Karpas-422 (cell line): ENCODE data around the gene AGBL5. TPM values are rescaled to one million over a fixed set of nuclear protein-coding genes. Genes with fewer than 3 reads are reported as not detected.

Experiments used
- DNase-seq: peaks from one replicate; pipeline ENCODE4 v3.0.0-alpha.2; 2015
- H2AFZ ChIP-seq: fragments of 200-600 bp; sonication (generic); 2 replicates; pipeline ENCODE4 v1.6.1; 2014; ENCODE audit warnings: antibody characterized with exemption, low read length, mixed read lengths
- H3K27ac ChIP-seq: fragments of 200-600 bp; sonication (generic); 2 replicates; pipeline ENCODE4 v1.5.1; 2014; ENCODE audit warnings: mild to moderate bottlenecking, low read length, moderate library complexity
- H3K27me3 ChIP-seq: fragments of 200-600 bp; sonication (generic); 2 replicates; pipeline ENCODE4 v1.6.1; 2014; ENCODE audit warnings: low read length, mixed read lengths
- H3K36me3 ChIP-seq: fragments of 200-600 bp; sonication (generic); 2 replicates; pipeline ENCODE4 v1.6.1; 2014; ENCODE audit warnings: low read length, mixed read lengths; ENCODE audit not compliant: insufficient read depth
- H3K4me1 ChIP-seq: fragments of 200-600 bp; sonication (generic); 2 replicates; pipeline ENCODE4 v1.6.1; 2014; ENCODE audit warnings: mild to moderate bottlenecking, low read length, mixed read lengths
- H3K4me2 ChIP-seq: fragments of 200-600 bp; sonication (generic); 2 replicates; pipeline ENCODE4 v1.6.1; 2014; ENCODE audit warnings: low read length, low read depth, mild to moderate bottlenecking; ENCODE audit not compliant: poor library complexity, severe bottlenecking
- H3K4me3 ChIP-seq: fragments of 200-600 bp; sonication (generic); 2 replicates; pipeline ENCODE4 v1.5.1; 2014; ENCODE audit warnings: mild to moderate bottlenecking, antibody characterized with exemption, low read length, mixed read lengths
- H3K79me2 ChIP-seq: fragments of 200-600 bp; sonication (generic); 2 replicates; pipeline ENCODE4 v1.6.1; 2014; ENCODE audit warnings: mild to moderate bottlenecking, low read length, mixed read lengths
- H3K9ac ChIP-seq: fragments of 200-600 bp; sonication (generic); 2 replicates; pipeline ENCODE4 v1.6.0; 2014; ENCODE audit warnings: low read length
- H3K9me2 ChIP-seq: fragments of 200-600 bp; sonication (generic), shearing (Covaris generic); replicated peaks from 2 replicates; pipeline ENCODE4 v1.6.0; 2014; ENCODE audit warnings: mild to moderate bottlenecking, low read length, moderate library complexity; ENCODE audit not compliant: insufficient read depth
- H3K9me3 ChIP-seq: fragments of 300-700, 200-600 bp; sonication (generic); 2 replicates; pipeline ENCODE4 v1.6.1; 2014; ENCODE audit warnings: low read length, mixed read lengths
- H4K20me1 ChIP-seq: fragments of 200-600 bp; sonication (generic); 2 replicates; pipeline ENCODE4 v1.6.1; 2014; ENCODE audit warnings: mild to moderate bottlenecking, antibody characterized with exemption, low read length, low read depth; ENCODE audit not compliant: insufficient read depth
- total RNA-seq: library from RNA; depleted of rRNA; stranded (reverse); fragments of >200 nt; shearing (Covaris generic); gene quantifications from 2 replicates; pipeline ENCODE4 v1.2.3, GENCODE V29; 2014; ENCODE audit warnings: low replicate concordance

AGBL5 gene
- total RNA-seq, 1 experiment from 2014 or later, result 35.7 TPM

DNA sequence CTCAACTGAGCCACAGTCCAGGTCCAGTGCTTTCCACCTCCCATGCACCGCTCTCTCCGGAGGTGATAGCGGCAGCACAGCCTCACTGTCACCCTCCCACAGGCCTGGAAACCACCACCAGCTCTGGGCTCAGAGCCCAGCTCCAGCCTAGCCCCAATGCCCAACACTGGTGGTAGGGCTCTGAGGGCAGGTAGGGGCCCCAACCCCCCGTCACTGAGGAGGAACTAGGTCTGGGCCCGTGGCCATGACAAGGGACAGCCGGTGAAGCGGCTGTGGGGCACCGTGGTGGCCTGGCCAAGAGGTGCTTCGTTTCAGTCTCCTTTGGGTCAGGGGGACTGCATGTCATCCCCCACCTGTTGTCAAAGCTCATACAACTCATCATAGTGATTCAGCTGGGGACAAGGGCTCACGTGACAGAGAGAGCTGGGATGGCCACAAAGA lies 24.2 kb upstream of the AGBL5 start:
- Histone ChIP-seq H3K9me3 (no peaks in the 10 kb centered on the region), H3K79me2 (no peaks in the 10 kb centered on the region; the same call in 1 of the 2 replicates), H3K4me3 (no peak overlapping the region), H3K4me2 (no peak overlapping the region), H3K9ac (no peak overlapping the region), H3K27ac (no peak overlapping the region), H2AFZ (no peak overlapping the region), H3K36me3 (no peaks in the 10 kb centered on the region), H4K20me1 (no peaks in the 10 kb centered on the region), H3K27me3 (no peaks in the 10 kb centered on the region), H3K9me2 (no peaks in the 10 kb centered on the region), H3K4me1 (peaks cover 8% of the 10 kb centered on the region)
- no peak for DNase-seq

DNA sequence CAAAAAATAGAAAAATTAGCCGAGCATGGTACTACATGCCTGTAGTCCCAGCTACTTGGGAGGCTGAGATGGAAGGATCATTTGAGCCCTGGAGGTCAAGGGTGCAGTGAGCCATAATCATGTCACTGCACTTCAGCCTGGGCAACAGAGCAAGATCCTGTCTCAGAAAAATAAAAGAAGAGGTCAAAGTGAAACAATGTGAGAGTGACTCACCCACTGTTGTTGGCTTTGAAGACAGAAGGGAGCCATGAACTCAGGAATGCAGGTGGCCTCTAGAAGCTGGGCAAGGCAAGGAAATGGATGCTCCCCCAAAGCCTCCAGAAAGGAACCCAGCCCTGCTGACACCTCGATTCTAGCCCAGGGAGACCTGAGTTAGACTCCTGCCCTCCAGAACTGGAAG lies 22.4 kb upstream of the AGBL5 start:
- Histone ChIP-seq H3K9ac (no peak overlapping the region), H3K4me1 (peaks cover 14% of the 10 kb centered on the region), H3K4me3 (no peak overlapping the region), H3K27me3 (no peaks in the 10 kb centered on the region), H3K27ac (no peak overlapping the region), H3K9me2 (no peaks in the 10 kb centered on the region), H3K9me3 (no peaks in the 10 kb centered on the region), H2AFZ (no peak overlapping the region), H4K20me1 (no peaks in the 10 kb centered on the region), H3K36me3 (no peaks in the 10 kb centered on the region), H3K4me2 (no peak overlapping the region), H3K79me2 (peaks cover 15% of the 10 kb centered on the region)
- no peak for DNase-seq

DNA sequence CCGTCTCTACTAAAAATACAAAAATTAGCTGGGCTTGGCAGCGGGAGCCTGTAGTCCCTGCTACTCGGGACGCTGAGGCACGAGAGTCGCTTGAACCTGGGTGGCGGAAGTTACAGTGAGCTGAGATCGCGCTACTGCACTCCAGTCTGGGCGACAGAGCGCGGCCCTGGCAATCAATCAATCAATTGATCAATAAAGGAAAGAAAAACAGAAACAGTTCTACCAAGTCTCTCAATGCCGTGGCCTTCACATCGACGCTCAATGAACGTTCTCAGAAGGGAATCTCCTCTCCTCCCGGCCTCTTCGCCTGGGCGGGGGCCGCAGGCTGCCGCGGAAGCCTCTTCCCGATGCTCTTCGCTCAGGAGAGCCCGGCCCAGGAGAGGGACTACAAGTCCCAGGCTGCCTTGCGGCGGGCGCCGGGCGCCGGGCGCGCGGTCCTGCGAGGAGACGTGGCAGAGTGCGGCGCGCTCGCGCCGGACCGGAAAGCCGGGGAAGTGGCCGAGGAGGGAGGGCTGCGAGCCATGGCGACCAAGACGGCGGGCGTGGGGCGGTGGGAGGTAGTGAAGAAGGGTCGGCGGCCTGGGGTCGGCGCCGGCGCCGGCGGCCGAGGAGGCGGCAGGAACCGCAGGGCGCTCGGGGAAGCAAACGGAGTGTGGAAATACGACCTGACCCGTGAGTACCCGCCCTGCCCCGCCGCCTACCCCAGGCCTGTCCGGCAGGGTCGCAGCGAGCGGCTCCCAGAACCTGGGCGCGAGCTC lies 18.8 kb upstream of the AGBL5 start, which contains the start of gene TMEM214:
Gene TMEM214, plus strand, starts transcription at position 471 of the 758 bp plus-strand sequence. Its CDS starts 51 bp downstream, at position 522.
- Histone ChIP-seq H3K4me2 (peak within 1 kb of the TSS; percentile 94), H2AFZ (peak within 1 kb of the TSS; percentile 96), H3K9me3 (no peaks in the 10 kb centered on the region), H3K79me2 (peaks cover 27% of the 10 kb centered on the region), H3K4me1 (peaks cover 17% of the 10 kb centered on the region), H4K20me1 (no peaks in the 10 kb centered on the region), H3K36me3 (peaks cover 17% of the 10 kb centered on the region; the same call in 1 of the 2 replicates), H3K27me3 (no peaks in the 10 kb centered on the region), H3K4me3 (peak within 1 kb of the TSS; percentile 85), H3K27ac (no peak within 1 kb of the TSS), H3K9me2 (no peaks in the 10 kb centered on the region), H3K9ac (peak within 1 kb of the TSS; percentile 92)
- peak; percentile 92 for DNase-seq

DNA sequence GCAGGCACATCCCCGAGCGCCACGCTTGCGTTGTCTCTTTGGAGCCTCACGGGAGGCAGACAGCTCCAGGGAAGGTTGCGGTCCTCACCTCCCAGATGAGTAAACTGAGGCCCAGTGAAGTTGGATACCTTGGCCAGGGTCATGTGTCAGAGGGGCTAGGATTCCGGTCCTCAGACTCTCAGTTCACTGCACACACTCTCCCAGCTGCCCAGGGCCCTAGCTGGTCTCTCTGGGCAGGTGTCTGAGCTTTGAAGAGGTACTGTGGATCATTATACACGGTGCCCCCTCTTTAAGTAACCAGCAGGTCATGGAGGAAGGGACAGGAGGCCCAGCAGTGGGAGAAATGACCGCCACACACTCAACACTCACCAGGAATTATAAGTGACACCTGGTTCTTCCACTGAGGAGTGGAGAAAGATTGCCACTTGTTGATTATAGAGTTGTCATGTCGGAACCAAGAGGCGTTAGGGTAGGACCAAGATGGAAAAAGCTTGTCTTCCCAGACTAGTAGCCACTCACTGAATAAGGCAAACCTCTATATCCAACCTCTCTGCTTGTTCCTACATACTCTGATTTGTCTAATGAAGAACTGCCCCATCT lies 18.1 kb upstream of the AGBL5 start:
- H3K79me2 ChIP-seq, result peaks cover 27% of the 10 kb centered on the region
- DNase-seq, result no peak
- H3K36me3 ChIP-seq, result peaks cover 24% of the 10 kb centered on the region; the same call in 1 of the 2 replicates
- no peaks in the 10 kb centered on the region for H3K9me2 ChIP-seq
- H3K4me1 ChIP-seq, result peaks cover 17% of the 10 kb centered on the region
- peak overlapping the region; percentile 85 for H3K4me3 ChIP-seq
- no peak overlapping the region for H3K27ac ChIP-seq
- H4K20me1 ChIP-seq, result no peaks in the 10 kb centered on the region
- peak overlapping the region; percentile 94 for H3K4me2 ChIP-seq
- no peaks in the 10 kb centered on the region for H3K9me3 ChIP-seq
- no peaks in the 10 kb centered on the region for H3K27me3 ChIP-seq
- H3K9ac ChIP-seq, result peak overlapping the region; percentile 92
- H2AFZ ChIP-seq, result 0 out of 2 replicates have a peak overlapping the region, but pooled peaks have one; percentile 96

DNA sequence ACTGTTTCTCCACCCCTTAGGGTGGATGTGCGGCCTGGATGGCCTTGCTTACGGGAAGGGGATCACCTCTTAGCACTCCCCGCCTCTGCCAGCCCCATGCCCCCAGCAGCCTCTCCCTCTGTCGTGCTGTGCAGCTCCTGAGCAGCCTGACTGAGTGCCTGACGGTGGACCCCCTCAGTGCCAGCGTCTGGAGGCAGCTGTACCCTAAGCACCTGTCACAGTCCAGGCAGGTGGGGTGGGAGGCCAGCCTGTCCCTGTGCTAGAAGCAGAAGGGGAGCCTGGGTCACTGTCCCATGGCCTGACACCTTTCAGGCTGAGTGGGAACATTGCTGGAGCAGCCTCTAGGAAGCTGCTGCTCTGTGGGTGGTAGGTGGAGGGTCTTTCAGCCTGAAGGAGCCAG lies 13.5 kb upstream of the AGBL5 start:
- Histone ChIP-seq H3K9ac (no peak overlapping the region), H3K4me1 (peaks cover 47% of the 10 kb centered on the region), H3K4me2 (no peak overlapping the region), H3K27me3 (no peaks in the 10 kb centered on the region), H3K9me3 (no peaks in the 10 kb centered on the region), H3K36me3 (peaks cover 34% of the 10 kb centered on the region; the same call in 1 of the 2 replicates), H2AFZ (no peak overlapping the region), H4K20me1 (no peaks in the 10 kb centered on the region), H3K9me2 (no peaks in the 10 kb centered on the region), H3K27ac (no peak overlapping the region), H3K4me3 (no peak overlapping the region), H3K79me2 (peaks cover 22% of the 10 kb centered on the region)
- no peak for DNase-seq

DNA sequence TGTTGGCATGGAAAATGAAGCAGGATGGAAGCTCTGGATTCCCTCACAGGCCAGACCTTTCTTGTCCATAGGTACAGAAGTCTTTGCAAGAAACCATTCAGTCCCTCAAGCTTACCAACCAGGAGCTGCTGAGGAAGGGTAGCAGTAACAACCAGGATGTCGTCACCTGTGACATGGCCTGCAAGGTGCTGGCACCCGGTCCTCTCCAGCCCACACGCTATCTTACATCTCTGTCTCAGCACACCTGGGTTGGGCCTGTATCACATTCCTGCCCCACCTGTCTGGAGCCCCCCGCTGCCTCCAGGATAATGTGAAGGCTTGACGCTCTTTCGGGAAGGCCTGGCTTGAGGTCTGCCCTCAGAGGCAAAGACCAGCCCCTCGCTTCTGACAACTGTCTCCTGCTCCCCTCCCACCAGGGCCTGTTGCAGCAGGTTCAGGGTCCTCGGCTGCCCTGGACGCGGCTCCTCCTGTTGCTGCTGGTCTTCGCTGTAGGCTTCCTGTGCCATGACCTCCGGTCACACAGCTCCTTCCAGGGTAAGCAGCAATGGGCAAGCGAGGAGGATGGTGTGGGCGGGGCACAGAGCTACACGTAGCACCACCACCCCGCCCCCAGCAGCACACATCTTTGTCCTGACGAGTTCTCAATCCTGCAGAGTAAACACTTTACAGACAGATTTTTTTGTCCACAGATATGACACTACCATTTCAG lies 12.7 kb upstream of the AGBL5 start:
- H3K4me3 ChIP-seq, result no peak overlapping the region
- no peak overlapping the region for H3K27ac ChIP-seq
- H3K36me3 ChIP-seq, result peaks cover 35% of the 10 kb centered on the region; the same call in 1 of the 2 replicates
- H3K79me2 ChIP-seq, result peaks cover 14% of the 10 kb centered on the region
- H4K20me1 ChIP-seq, result no peaks in the 10 kb centered on the region
- no peaks in the 10 kb centered on the region for H3K9me3 ChIP-seq
- DNase-seq, result no peak
- H3K4me2 ChIP-seq, result no peak overlapping the region
- no peaks in the 10 kb centered on the region for H3K9me2 ChIP-seq
- H3K27me3 ChIP-seq, result no peaks in the 10 kb centered on the region
- H3K9ac ChIP-seq, result no peak overlapping the region
- no peak overlapping the region for H2AFZ ChIP-seq
- peaks cover 44% of the 10 kb centered on the region for H3K4me1 ChIP-seq

DNA sequence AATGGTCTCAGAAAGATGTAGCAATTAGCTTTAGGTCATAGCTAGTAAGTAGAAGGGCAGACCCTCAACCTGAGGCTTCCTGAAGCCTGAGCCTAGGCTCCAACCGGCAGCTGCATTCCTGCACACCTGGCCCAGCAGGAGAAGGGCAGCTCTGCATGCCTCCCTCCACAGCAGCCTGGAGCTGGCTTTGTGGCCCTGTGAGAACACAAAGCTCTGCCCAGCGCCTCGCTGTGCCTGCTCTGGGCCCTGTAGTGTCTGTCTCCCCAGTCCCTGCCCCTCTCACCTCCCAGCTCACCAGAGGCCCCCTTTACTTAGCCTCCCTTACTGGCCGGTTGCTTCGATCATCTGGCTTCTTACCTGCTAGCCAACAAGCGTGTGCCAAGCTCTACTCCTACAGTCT lies 12.0 kb upstream of the AGBL5 start:
- Histone ChIP-seq H3K4me3 (no peak overlapping the region), H3K79me2 (peaks cover 8% of the 10 kb centered on the region), H3K27me3 (no peaks in the 10 kb centered on the region), H3K4me1 (peaks cover 37% of the 10 kb centered on the region), H3K9me3 (no peaks in the 10 kb centered on the region), H3K36me3 (peaks cover 35% of the 10 kb centered on the region; the same call in 1 of the 2 replicates), H3K9ac (no peak overlapping the region), H3K9me2 (no peaks in the 10 kb centered on the region), H2AFZ (no peak overlapping the region), H4K20me1 (no peaks in the 10 kb centered on the region), H3K27ac (no peak overlapping the region), H3K4me2 (no peak overlapping the region)
- DNase-seq, result no peak

DNA sequence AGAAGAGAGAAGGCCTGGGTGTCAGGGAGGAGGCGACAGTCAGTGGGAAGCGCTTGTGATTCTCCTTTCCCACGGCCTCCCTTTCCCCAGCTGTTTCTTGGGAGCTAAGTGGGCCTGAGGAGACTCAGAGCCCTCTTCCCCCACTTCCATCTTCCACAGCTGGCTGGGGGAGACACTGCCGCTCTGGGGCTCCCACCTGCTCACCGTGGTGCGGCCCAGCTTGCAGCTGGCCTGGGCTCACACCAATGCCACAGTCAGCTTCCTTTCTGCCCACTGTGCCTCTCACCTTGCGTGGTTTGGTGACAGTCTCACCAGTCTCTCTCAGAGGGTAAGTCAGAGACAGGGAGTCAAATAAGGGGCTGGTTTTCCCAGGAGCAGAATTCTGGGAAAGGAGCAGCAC lies 11.6 kb upstream of the AGBL5 start:
- no peak overlapping the region for H3K27ac ChIP-seq
- no peaks in the 10 kb centered on the region for H3K27me3 ChIP-seq
- H3K9ac ChIP-seq, result no peak overlapping the region
- no peaks in the 10 kb centered on the region for H3K9me2 ChIP-seq
- H3K9me3 ChIP-seq, result no peaks in the 10 kb centered on the region
- H3K36me3 ChIP-seq, result peaks cover 35% of the 10 kb centered on the region; the same call in 1 of the 2 replicates
- H3K4me2 ChIP-seq, result no peak overlapping the region
- no peak overlapping the region for H3K4me3 ChIP-seq
- no peaks in the 10 kb centered on the region for H4K20me1 ChIP-seq
- H2AFZ ChIP-seq, result no peak overlapping the region
- no peak for DNase-seq
- H3K79me2 ChIP-seq, result peaks cover 5% of the 10 kb centered on the region
- H3K4me1 ChIP-seq, result peaks cover 37% of the 10 kb centered on the region
